Stimulated activated CD4-positive, alpha-beta T cell treated with anti-CD3 and anti-CD28 coated beads, TNF-alpha, amount 100 ng/mL, for 24 hours (primary cell): ENCODE results near the gene C1QL1.

Experiments used
- DNase-seq, 3 experiments: peaks; one replicate each; pipeline ENCODE4 v3.0.0-alpha.2; 2020; ENCODE audit warnings: low read depth in 3 of 3

The C1QL1 gene

GRCh38 chr17:44914148-44914547 is 54.0 kb downstream of the C1QL1 start:
- no peak for DNase-seq

- no peak for DNase-seq
Measured at GRCh38 chr17:44913676-44914075, 54.4 kb downstream of the C1QL1 start.

- DNase-seq: no peak
Measured at GRCh38 chr17:44912763-44913544, 55.1 kb downstream of the C1QL1 start.

GRCh38 chr17:44911133-44912001 is 56.7 kb downstream of the C1QL1 start:
- peak; percentile 9 to 54 (median 28) for DNase-seq

GRCh38 chr17:44910231-44911106 is 57.6 kb downstream of the C1QL1 start:
- no peak for DNase-seq
